IPS DF 4.7 (cell line): ENCODE results near the gene ROCK1.
"Not testable (repeated sequence)": the region's sequence is repeated elsewhere in the genome, so short reads cannot be mapped to it uniquely, and the experiment has no call there.

Experiments used
- DNase-seq: peaks from one replicate; pipeline ENCODE4 v3.0.0-alpha.2; 2013; ENCODE audit warnings: low spot score; ENCODE audit errors: extremely low read depth

ROCK1 gene

GRCh38 chr18:21054252-21054821 lies 57.3 kb downstream of the ROCK1 start:
- DNase-seq, result no peak

GRCh38 chr18:21053127-21053526 lies 58.5 kb downstream of the ROCK1 start:
- DNase-seq, result no peak

- no peak for DNase-seq
These were observed 59.2 kb downstream of the ROCK1 start for GRCh38 chr18:21052385-21052784.

GRCh38 chr18:21051620-21052019 lies 60.0 kb downstream of the ROCK1 start:
- DNase-seq, result no peak

GRCh38 chr18:21049306-21049705 lies 62.3 kb downstream of the ROCK1 start:
- DNase-seq, result no peak

- no peak for DNase-seq
These were observed 64.5 kb downstream of the ROCK1 start for GRCh38 chr18:21047126-21047525.

- no peak for DNase-seq
These were observed 71.1 kb downstream of the ROCK1 start for GRCh38 chr18:21040466-21040865.

GRCh38 chr18:21038201-21038600 lies 73.4 kb downstream of the ROCK1 start:
- DNase-seq, result no peak

- DNase-seq, result no peak
These were observed 79.8 kb downstream of the ROCK1 start for GRCh38 chr18:21031845-21032244.

- DNase-seq, result not testable (repeated sequence)
These were observed 93.4 kb downstream of the ROCK1 start for GRCh38 chr18:21018257-21018656.

- DNase-seq, result no peak
These were observed 99.3 kb downstream of the ROCK1 start for GRCh38 chr18:21012308-21012707.

GRCh38 chr18:21004726-21005125 lies 106.9 kb downstream of the ROCK1 start:
- DNase-seq, result no peak

GRCh38 chr18:21000667-21001066 lies 110.9 kb downstream of the ROCK1 start:
- no peak for DNase-seq

GRCh38 chr18:20997371-20997770 lies 114.2 kb downstream of the ROCK1 start:
- DNase-seq, result no peak

- DNase-seq, result no peak
These were observed 115.2 kb downstream of the ROCK1 start for GRCh38 chr18:20996418-20996817.

- DNase-seq, result no peak
These were observed 122.9 kb downstream of the ROCK1 start for GRCh38 chr18:20988726-20989125.

- no peak for DNase-seq
These were observed 136.5 kb downstream of the ROCK1 start for GRCh38 chr18:20975077-20975476.

- no peak for DNase-seq
These were observed 139.7 kb downstream of the ROCK1 start for GRCh38 chr18:20971886-20972267.

- no peak for DNase-seq
These were observed 144.8 kb downstream of the ROCK1 start for GRCh38 chr18:20966795-20967194.

GRCh38 chr18:20963027-20963426 lies 148.6 kb downstream of the ROCK1 start:
- DNase-seq, result no peak

- no peak for DNase-seq
These were observed 150.9 kb downstream of the ROCK1 start for GRCh38 chr18:20960735-20961134.

GRCh38 chr18:20950827-20951226 lies 160.8 kb downstream of the ROCK1 start:
- DNase-seq, result not testable (repeated sequence)
